ENCODE data around the gene GPA33. TPM values are rescaled to one million over a fixed set of nuclear protein-coding genes. Genes with fewer than 3 reads are reported as not detected.

The GPA33 gene
- total and polyA plus RNA-seq, 12 donors, result 0.15 to 5.8 (median 1.1) TPM; not detected in 1

- no peak for DNase-seq
- WGBS, 2 donors, result 93 to 95% methylated on average over 9 of the region's 9 CpGs
- no peak for TF ChIP-seq CTCF (IDR thresholded peaks at IDR 0.05)
- Histone ChIP-seq H3K9me3 (no peaks in the 10 kb centered on the region), H3K4me1 (peaks cover 0 to 46% (median 8%) of the 10 kb centered on the region in 9 donors), H3K27ac (no peak overlapping the region), H3K27me3 (peaks cover 0 to 23% (median 0%) of the 10 kb centered on the region in 7 donors), H3K36me3 (peaks cover 0 to 84% (median 4%) of the 10 kb centered on the region in 9 donors), H3K4me3 (no peak overlapping the region)
- ATAC-seq, result peak in 2 of 8 donors; percentile 24 to 32
- intact Hi-C loops (cut with DNase I), result loop anchor here in 2 of 10 donors (5.0 kb wide), 2 partner anchors 35 to 45 kb away; no protein-coding TSS in a partner anchor
These were observed 27.0 kb upstream of the GPA33 start for GRCh38 chr1:167117225-167117624.

GRCh38 chr1:167116174-167116573 lies 26.0 kb upstream of the GPA33 start:
- H3K36me3 ChIP-seq, result peaks cover 0 to 74% (median 4%) of the 10 kb centered on the region in 9 donors
- WGBS, 2 donors, result 17 to 26% methylated on average over 1 of the region's 1 CpG
- ATAC-seq (no peak), DNase-seq (no peak)
- intact Hi-C loops (cut with DNase I), result loop anchor here in 2 of 10 donors (5.0 kb wide), 2 partner anchors 34 to 44 kb away; no protein-coding TSS in a partner anchor
- TF ChIP-seq CTCF (IDR thresholded peaks at IDR 0.05), result no peak
- H3K9me3 ChIP-seq, result no peaks in the 10 kb centered on the region
- no peak overlapping the region for H3K4me3 ChIP-seq
- peaks cover 0 to 22% (median 0%) of the 10 kb centered on the region in 7 donors for H3K27me3 ChIP-seq
- H3K4me1 ChIP-seq, result peaks cover 0 to 49% (median 3%) of the 10 kb centered on the region in 9 donors
- H3K27ac ChIP-seq, result no peak overlapping the region

- H3K4me3 ChIP-seq, result no peak overlapping the region
- ATAC-seq (no peak), DNase-seq (no peak)
- peaks cover 0 to 71% (median 4%) of the 10 kb centered on the region in 9 donors for H3K36me3 ChIP-seq
- intact Hi-C loops (cut with DNase I), result loop anchor here in 2 of 10 donors (5.0 kb wide), 2 partner anchors 33 to 43 kb away; no protein-coding TSS in a partner anchor
- H3K27ac ChIP-seq, result no peak overlapping the region
- no peak for TF ChIP-seq CTCF (IDR thresholded peaks at IDR 0.05)
- peaks cover 0 to 4% (median 0%) of the 10 kb centered on the region in 11 donors for H3K9me3 ChIP-seq
- 34 to 36% methylated on average over 5 of the region's 5 CpGs for WGBS, 2 donors
- peaks cover 0 to 19% (median 0%) of the 10 kb centered on the region in 7 donors for H3K27me3 ChIP-seq
- H3K4me1 ChIP-seq, result peaks cover 0 to 44% (median 0%) of the 10 kb centered on the region in 9 donors
These were observed 25.5 kb upstream of the GPA33 start for GRCh38 chr1:167115655-167116054.

- Histone ChIP-seq H3K36me3 (peaks cover 0 to 65% (median 4%) of the 10 kb centered on the region in 9 donors), H3K27ac (no peak overlapping the region), H3K4me1 (peaks cover 0 to 39% (median 0%) of the 10 kb centered on the region in 9 donors), H3K4me3 (no peak overlapping the region), H3K27me3 (peaks cover 0 to 14% (median 0%) of the 10 kb centered on the region in 7 donors), H3K9me3 (peaks cover 0 to 9% (median 0%) of the 10 kb centered on the region in 11 donors)
- ATAC-seq (no peak), DNase-seq (no peak)
- intact Hi-C loops (cut with DNase I), result loop anchor here in 2 of 10 donors (5.0 kb wide), 2 partner anchors 32 to 42 kb away; no protein-coding TSS in a partner anchor
- TF ChIP-seq CTCF (IDR thresholded peaks at IDR 0.05), result no peak
These were observed 24.5 kb upstream of the GPA33 start for GRCh38 chr1:167114725-167115124.

Data from heart right ventricle (tissue), 16 donors.